ENCODE measurements around the gene MTMR3.

GRCh38 chr22:30027791-30028190 lies 144.8 kb downstream of the MTMR3 start:
- no peak for TF ChIP-seq EZH2phosphoT487 (IDR thresholded peaks at IDR 0.05; ENCODE audit: insufficient read depth, low read depth)
- no peak for TF ChIP-seq EZH2 (IDR thresholded peaks at IDR 0.05; ENCODE audit: insufficient read depth, poor library complexity, severe bottlenecking)

All from GM23248 (cell line).